Measurements from ENCODE around the gene VAV2. TPM values are rescaled to one million over a fixed set of nuclear protein-coding genes. Genes with fewer than 3 reads are reported as not detected.

VAV2 gene
- polyA plus RNA-seq, 1 of the 3 experiments (the other 2 are of a cell fraction): 14.9 TPM

DNA sequence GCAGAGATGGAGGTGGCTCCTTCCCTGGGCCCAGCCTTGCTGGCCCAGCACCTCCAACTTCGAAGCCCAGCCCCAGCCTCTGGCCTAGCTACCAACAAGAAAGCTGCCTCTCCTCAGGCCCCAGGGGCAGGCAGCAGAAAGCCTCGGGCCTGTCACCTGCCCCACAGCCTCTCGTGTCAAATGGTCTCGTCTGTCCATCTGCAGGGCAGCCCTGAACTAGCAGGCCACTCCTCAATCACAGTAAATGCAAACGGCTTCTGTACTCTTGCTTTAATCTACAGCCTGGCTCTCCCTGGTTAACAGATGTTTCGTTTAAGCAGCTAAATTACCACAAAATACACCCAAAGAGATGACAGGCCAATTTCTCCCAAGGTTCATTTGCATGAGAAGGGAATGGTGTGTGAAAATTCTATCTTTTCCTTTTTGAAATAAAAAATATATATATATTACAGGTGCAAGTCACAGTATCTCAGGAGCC is 21.5 kb downstream of the VAV2 start (continued):
- no peak for TF ChIP-seq TEAD4 (IDR thresholded peaks at IDR 0.05; ENCODE audit: borderline replicate concordance, insufficient read depth)

DNA sequence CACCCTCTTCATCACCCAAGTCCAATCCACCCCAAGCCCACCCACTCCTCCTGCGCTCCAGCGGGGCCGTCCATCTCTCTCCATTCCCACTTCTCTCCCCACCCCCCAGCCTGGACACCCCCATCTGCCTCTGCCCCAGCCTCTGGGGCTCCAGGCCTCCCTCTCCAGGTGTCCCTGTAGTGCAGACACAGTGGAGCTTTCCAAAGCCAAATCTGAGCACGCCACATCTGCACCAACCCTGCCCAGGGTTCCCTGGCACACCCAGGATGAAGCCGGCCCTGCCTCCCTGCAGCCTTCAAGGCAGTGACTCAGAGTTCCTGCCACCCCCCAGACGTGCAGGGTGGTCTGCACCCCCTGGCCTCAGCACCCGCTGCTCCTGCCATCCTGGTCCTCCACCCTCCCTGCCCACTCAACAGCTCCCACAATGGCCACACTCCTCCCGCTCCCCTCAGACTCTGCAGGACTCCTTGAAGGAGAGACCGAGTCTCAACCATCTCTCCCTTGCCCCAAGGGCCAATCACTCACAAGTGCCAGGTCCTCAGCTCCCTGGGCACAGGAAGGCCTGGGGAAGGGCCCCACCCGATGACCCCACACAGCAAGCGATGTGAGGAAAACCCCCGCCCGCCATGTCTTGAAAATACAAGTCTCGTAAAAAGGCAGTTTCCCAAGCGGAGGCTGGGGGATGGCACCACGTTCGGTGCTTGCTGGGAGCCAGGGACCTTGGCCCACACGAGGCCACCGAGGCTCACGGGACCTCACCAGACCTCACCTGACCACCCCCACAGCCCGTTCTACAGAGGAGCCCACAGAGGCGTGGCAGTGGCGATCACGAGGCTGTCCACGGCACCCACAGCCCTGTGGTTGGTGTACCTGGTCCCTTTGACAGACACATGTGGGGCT is 22.2 kb downstream of the VAV2 start:
- Histone ChIP-seq H3K9me3 (0 out of 2 replicates have a peak, but pooled peaks cover 2% of the 10 kb centered on the region), H3K79me2 (ENCODE audit: insufficient read depth) (peaks cover 100% of the 10 kb centered on the region), H3F3A (replicated peaks; ENCODE audit: insufficient read depth) (no peaks in the 10 kb centered on the region), H3K4me2 (no peak overlapping the region), H3K36me3 (replicated peaks in 1 of 2; ENCODE audit: control insufficient read depth in 1 of 2, insufficient read depth in 2 of 2, low read length in 1 of 2) (peaks cover 0 to 2% of the 10 kb centered on the region in 2 experiments), H3K9me2 (no peaks in the 10 kb centered on the region), H4K20me1 (ENCODE audit: insufficient read depth) (peaks cover 95% of the 10 kb centered on the region), H3K4me1 (ENCODE audit: control insufficient read depth in 1 of 2, insufficient read depth in 2 of 2, low read depth in 1 of 2, low read length in 1 of 2) (peaks cover 0 to 57% of the 10 kb centered on the region in 2 experiments; a peak in 1 of 4 replicates), H3K27me3 (ENCODE audit: insufficient read depth) (no peaks in the 10 kb centered on the region), H3K27ac (ENCODE audit: low read depth in 2 of 2, low read length in 1 of 2) (peak overlapping the region in 1 of 2 experiments; percentile 41; a peak in 1 of 4 replicates), H3K9ac (no peak overlapping the region), H2AFZ (ENCODE audit: low read depth) (no peak overlapping the region), H3K4me3 (ENCODE audit: low read depth in 2 of 2, low read length in 1 of 2) (no peak overlapping the region)
- CTCF ChIA-PET: no interaction called here
- no peak for DNase-seq
- POLR2A ChIA-PET: interaction anchor here (1.5 kb wide), 1 partner anchor 24 kb away, joined by 3 read pairs; no protein-coding TSS in a partner anchor
- 93% methylated on average over 13 of the region's 25 CpGs for WGBS (ENCODE audit: low lambda C conversion rate)
- TF ChIP-seq CHD2 (IDR thresholded peaks at IDR 0.05; ENCODE audit: low read length, partially characterized antibody): no peak
- no peak for TF ChIP-seq GATA2 (CRISPR knock-in tag; IDR thresholded peaks at IDR 0.05)
- no peak for TF ChIP-seq ELF1 (IDR thresholded peaks at IDR 0.05)
- TF ChIP-seq TCF12 (IDR thresholded peaks at IDR 0.05): no peak
- TF ChIP-seq NRF1 (IDR thresholded peaks at IDR 0.05; ENCODE audit: low read depth, low read length): no peak
- TF ChIP-seq, protein P1, sequence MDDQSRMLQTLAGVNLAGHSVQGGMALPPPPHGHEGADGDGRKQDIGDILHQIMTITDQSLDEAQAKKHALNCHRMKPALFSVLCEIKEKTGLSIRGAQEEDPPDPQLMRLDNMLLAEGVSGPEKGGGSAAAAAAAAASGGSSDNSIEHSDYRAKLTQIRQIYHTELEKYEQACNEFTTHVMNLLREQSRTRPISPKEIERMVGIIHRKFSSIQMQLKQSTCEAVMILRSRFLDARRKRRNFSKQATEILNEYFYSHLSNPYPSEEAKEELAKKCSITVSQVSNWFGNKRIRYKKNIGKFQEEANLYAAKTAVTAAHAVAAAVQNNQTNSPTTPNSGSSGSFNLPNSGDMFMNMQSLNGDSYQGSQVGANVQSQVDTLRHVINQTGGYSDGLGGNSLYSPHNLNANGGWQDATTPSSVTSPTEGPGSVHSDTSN (IDR thresholded peaks at IDR 0.05): no peak
- TF ChIP-seq FOXM1 (IDR thresholded peaks at IDR 0.05; ENCODE audit: low read depth): no peak
- TF ChIP-seq YY1 (IDR thresholded peaks at IDR 0.05; ENCODE audit: low read depth): no peak
- TF ChIP-seq, protein P2, sequence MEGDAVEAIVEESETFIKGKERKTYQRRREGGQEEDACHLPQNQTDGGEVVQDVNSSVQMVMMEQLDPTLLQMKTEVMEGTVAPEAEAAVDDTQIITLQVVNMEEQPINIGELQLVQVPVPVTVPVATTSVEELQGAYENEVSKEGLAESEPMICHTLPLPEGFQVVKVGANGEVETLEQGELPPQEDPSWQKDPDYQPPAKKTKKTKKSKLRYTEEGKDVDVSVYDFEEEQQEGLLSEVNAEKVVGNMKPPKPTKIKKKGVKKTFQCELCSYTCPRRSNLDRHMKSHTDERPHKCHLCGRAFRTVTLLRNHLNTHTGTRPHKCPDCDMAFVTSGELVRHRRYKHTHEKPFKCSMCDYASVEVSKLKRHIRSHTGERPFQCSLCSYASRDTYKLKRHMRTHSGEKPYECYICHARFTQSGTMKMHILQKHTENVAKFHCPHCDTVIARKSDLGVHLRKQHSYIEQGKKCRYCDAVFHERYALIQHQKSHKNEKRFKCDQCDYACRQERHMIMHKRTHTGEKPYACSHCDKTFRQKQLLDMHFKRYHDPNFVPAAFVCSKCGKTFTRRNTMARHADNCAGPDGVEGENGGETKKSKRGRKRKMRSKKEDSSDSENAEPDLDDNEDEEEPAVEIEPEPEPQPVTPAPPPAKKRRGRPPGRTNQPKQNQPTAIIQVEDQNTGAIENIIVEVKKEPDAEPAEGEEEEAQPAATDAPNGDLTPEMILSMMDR (IDR thresholded peaks at IDR 0.05): no peak
- no peak for TF ChIP-seq RFX5 (IDR thresholded peaks at IDR 0.05; ENCODE audit: low read length)
- TF ChIP-seq FOSL2 (IDR thresholded peaks at IDR 0.05; ENCODE audit: borderline replicate concordance, low read depth): no peak
- TF ChIP-seq, protein P3, sequence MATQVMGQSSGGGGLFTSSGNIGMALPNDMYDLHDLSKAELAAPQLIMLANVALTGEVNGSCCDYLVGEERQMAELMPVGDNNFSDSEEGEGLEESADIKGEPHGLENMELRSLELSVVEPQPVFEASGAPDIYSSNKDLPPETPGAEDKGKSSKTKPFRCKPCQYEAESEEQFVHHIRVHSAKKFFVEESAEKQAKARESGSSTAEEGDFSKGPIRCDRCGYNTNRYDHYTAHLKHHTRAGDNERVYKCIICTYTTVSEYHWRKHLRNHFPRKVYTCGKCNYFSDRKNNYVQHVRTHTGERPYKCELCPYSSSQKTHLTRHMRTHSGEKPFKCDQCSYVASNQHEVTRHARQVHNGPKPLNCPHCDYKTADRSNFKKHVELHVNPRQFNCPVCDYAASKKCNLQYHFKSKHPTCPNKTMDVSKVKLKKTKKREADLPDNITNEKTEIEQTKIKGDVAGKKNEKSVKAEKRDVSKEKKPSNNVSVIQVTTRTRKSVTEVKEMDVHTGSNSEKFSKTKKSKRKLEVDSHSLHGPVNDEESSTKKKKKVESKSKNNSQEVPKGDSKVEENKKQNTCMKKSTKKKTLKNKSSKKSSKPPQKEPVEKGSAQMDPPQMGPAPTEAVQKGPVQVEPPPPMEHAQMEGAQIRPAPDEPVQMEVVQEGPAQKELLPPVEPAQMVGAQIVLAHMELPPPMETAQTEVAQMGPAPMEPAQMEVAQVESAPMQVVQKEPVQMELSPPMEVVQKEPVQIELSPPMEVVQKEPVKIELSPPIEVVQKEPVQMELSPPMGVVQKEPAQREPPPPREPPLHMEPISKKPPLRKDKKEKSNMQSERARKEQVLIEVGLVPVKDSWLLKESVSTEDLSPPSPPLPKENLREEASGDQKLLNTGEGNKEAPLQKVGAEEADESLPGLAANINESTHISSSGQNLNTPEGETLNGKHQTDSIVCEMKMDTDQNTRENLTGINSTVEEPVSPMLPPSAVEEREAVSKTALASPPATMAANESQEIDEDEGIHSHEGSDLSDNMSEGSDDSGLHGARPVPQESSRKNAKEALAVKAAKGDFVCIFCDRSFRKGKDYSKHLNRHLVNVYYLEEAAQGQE (IDR thresholded peaks at IDR 0.05; ENCODE audit: low read depth, low read length): no peak
- TF ChIP-seq NFIC (IDR thresholded peaks at IDR 0.05; ENCODE audit: borderline replicate concordance): no peak
- no peak for TF ChIP-seq MEF2A (IDR thresholded peaks at IDR 0.05; ENCODE audit: borderline replicate concordance, low read depth)

Measured in SK-N-SH (cell line).